Esophagus mucosa (tissue), 1 donor: Measurements from ENCODE around the gene PREX1. TPM values are rescaled to one million over a fixed set of nuclear protein-coding genes. Genes with fewer than 3 reads are reported as not detected.

ENCODE experiments used
- ATAC-seq: fragments of 200-7000 bp; cut with Tn5 transposase; one replicate; pipeline ENCODE4 v1.9.1; 2020
- total RNA-seq: library from RNA; stranded (reverse); gene quantifications from one replicate; pipeline ENCODE4 v1.2.4, GENCODE V29; 2023
- donor health status: DM: yes; HTN: yes; CAD: no.

PREX1 gene
- total RNA-seq, 1 donor from 2014 or later = 2.7 TPM

- ATAC-seq = peak; percentile 63
Measured at GRCh38 chr20:48697845-48698491, 129.8 kb downstream of the PREX1 start.

GRCh38 chr20:48696671-48697070 is 131.1 kb downstream of the PREX1 start:
- ATAC-seq = no peak

- ATAC-seq = no peak
Measured at GRCh38 chr20:48695738-48696137, 132.1 kb downstream of the PREX1 start.

GRCh38 chr20:48695255-48695654 is 132.5 kb downstream of the PREX1 start:
- ATAC-seq = no peak

GRCh38 chr20:48694381-48694865 is 133.4 kb downstream of the PREX1 start:
- no peak for ATAC-seq

- ATAC-seq = no peak
Measured at GRCh38 chr20:48691523-48691922, 136.3 kb downstream of the PREX1 start.

GRCh38 chr20:48690888-48691287 is 136.9 kb downstream of the PREX1 start:
- ATAC-seq = peak; percentile 17

GRCh38 chr20:48689874-48690571 is 137.8 kb downstream of the PREX1 start:
- no peak for ATAC-seq

GRCh38 chr20:48689388-48689787 is 138.4 kb downstream of the PREX1 start:
- ATAC-seq = no peak

GRCh38 chr20:48688579-48688978 is 139.2 kb downstream of the PREX1 start:
- ATAC-seq = no peak

GRCh38 chr20:48687117-48687800 is 140.5 kb downstream of the PREX1 start:
- no peak for ATAC-seq

- ATAC-seq = no peak
Measured at GRCh38 chr20:48686238-48687116, 141.3 kb downstream of the PREX1 start.

- no peak for ATAC-seq
Measured at GRCh38 chr20:48685300-48685699, 142.5 kb downstream of the PREX1 start.

- ATAC-seq = no peak
Measured at GRCh38 chr20:48684501-48685041, 143.2 kb downstream of the PREX1 start.

GRCh38 chr20:48683467-48684175 is 144.2 kb downstream of the PREX1 start:
- ATAC-seq = no peak

- ATAC-seq = peak; percentile 40
Measured at GRCh38 chr20:48682529-48683363, 145.1 kb downstream of the PREX1 start.

GRCh38 chr20:48681873-48682426 is 145.8 kb downstream of the PREX1 start:
- ATAC-seq = no peak

GRCh38 chr20:48681201-48681872 is 146.5 kb downstream of the PREX1 start:
- ATAC-seq = no peak

- no peak for ATAC-seq
Measured at GRCh38 chr20:48680650-48681049, 147.1 kb downstream of the PREX1 start.

- ATAC-seq = peak; percentile 28
Measured at GRCh38 chr20:48679599-48679998, 148.2 kb downstream of the PREX1 start.
